SK-N-SH treated with all-trans-retinoic acid at 6 μM for 48 hours (cell line): ENCODE results near the gene PDCD4.

ENCODE experiments used
- ATAC-seq: fragments of 200-7000 bp; cut with Tn5 transposase; 3 replicates; pipeline ENCODE4 v1.9.1; 2020; ENCODE audit warnings: mild to moderate bottlenecking, moderate library complexity
- ESRRG ChIP-seq: fragments of 250-450 bp; sonication (Bioruptor Pico); IDR thresholded peaks from 2 replicates; pipeline ENCODE4 v1.6.1; 2021; ENCODE audit warnings: mild to moderate bottlenecking
- OSR1 ChIP-seq: fragments of 250-450 bp; sonication (Bioruptor Pico); IDR thresholded peaks from 2 replicates; pipeline ENCODE4 v1.8.0; 2022; ENCODE audit warnings: moderate library complexity, mild to moderate bottlenecking, inconsistent platforms
- PPARA ChIP-seq: fragments of 250-450 bp; sonication (Bioruptor Pico); IDR thresholded peaks from 2 replicates; pipeline ENCODE4 v1.5.0; 2020; ENCODE audit warnings: mild to moderate bottlenecking, borderline replicate concordance
- RARB ChIP-seq: fragments of 250-450 bp; sonication (Bioruptor Pico); IDR thresholded peaks from 2 replicates; pipeline ENCODE4 v1.8.0; 2021; ENCODE audit warnings: mild to moderate bottlenecking, moderate library complexity
- SNAI2 ChIP-seq: fragments of 250-450 bp; sonication (Bioruptor Pico); IDR thresholded peaks from 2 replicates; pipeline ENCODE4 v1.5.0; 2020; ENCODE audit warnings: mild to moderate bottlenecking, moderate library complexity
- ZC3H10 ChIP-seq: fragments of 250-450 bp; sonication (Bioruptor Pico); IDR thresholded peaks from 2 replicates; pipeline ENCODE4 v1.5.1; 2021; ENCODE audit warnings: mild to moderate bottlenecking, moderate library complexity
- ZFP3 ChIP-seq: fragments of 250-450 bp; sonication (Bioruptor Pico); IDR thresholded peaks from 2 replicates; pipeline ENCODE4 v1.5.0; 2020; ENCODE audit warnings: mild to moderate bottlenecking, moderate library complexity
- ZNF565 ChIP-seq: fragments of 450-650 bp; formaldehyde crosslinking; conservative IDR thresholded peaks from 2 replicates; pipeline ENCODE4 v1.5.0; 2020; ENCODE audit warnings: low read depth, mild to moderate bottlenecking, moderate library complexity
- ZNF8 ChIP-seq: fragments of 450-650 bp; formaldehyde crosslinking; IDR thresholded peaks from 2 replicates; pipeline ENCODE4 v1.5.0; 2020; ENCODE audit warnings: mild to moderate bottlenecking, moderate library complexity
- TF ChIP-seq, protein P1 (sequence below): fragments of 250-450 bp; sonication (Bioruptor Pico); IDR thresholded peaks from 2 replicates; pipeline ENCODE4 v1.5.0; 2020; ENCODE audit warnings: mild to moderate bottlenecking, moderate library complexity
- TF ChIP-seq, protein P2 (sequence below): fragments of 250-450 bp; sonication (Bioruptor Pico); IDR thresholded peaks from 2 replicates; pipeline ENCODE4 v1.8.0; 2020; ENCODE audit warnings: mild to moderate bottlenecking, moderate library complexity, borderline replicate concordance
- TF ChIP-seq, protein P3 (sequence below): fragments of 250-450 bp; sonication (Bioruptor Pico); IDR thresholded peaks from 2 replicates; pipeline ENCODE4 v1.5.1; 2020; ENCODE audit warnings: low read depth, mild to moderate bottlenecking, moderate library complexity
- TF ChIP-seq, protein P4 (sequence below): fragments of 250-450 bp; sonication (Bioruptor Pico); IDR thresholded peaks from 2 replicates; pipeline ENCODE4 v1.8.0; 2021; ENCODE audit warnings: low read depth, mild to moderate bottlenecking, moderate library complexity, borderline replicate concordance
- TF ChIP-seq, protein P5 (sequence below): fragments of 250-450 bp; sonication (Bioruptor Pico); IDR thresholded peaks from 2 replicates; pipeline ENCODE4 v1.5.1; 2021; ENCODE audit warnings: mild to moderate bottlenecking, moderate library complexity

The PDCD4 gene

DNA sequence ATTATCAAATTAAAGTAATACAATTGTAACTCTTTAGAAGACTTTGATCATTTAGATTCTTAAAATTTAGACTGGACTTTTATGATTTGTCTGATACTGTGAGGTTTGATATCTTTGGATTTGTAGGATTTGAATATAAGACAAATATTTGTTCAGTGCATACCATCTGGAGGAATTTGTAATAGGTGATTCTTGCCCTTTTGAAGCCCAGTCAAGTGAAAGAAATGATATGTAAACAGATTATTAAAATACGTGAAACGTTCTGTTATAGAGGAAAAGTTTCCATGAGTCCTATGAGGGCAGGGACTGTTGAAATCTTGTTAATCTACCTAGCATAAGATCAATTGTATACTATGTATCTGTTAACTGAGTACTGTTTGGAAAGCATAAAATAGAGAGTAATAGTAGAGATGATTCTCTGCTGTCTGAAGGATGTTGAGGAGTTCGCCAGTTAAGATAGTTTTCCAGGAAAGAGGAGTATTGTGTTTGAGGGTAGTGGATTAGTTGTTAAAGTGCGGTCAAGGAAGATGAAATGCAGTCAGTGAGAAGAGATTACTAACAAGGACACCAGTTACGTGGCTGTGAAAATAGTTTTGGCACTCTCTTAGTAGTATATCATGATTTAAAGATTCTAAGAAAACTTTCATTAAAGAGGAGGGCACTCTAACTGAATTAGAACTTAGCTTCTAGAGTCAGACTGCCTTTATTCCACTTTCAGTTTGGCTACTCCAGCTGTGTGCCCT, 14.4 kb downstream of the PDCD4 start:
- ATAC-seq, result no peak
- TF ChIP-seq RARB (CRISPR knock-in tag) (no peak), ZFP3 (CRISPR knock-in tag) (0 out of 2 replicates have a peak, but pooled peaks have one; percentile 47)

DNA sequence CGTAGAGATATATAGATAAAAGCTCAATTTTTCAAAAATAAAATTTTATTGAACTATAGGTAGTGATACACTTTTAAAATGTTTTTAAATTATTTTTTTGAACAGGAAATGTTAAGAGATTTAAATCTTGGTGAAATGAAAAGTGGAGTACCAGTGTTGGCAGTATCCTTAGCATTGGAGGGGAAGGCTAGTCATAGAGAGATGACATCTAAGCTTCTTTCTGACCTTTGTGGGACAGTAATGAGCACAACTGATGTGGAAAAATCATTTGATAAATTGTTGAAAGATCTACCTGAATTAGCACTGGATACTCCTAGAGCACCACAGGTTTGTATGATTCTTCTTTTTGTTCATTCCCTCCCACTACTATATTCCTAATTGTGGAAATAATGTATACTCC, 15.8 kb downstream of the PDCD4 start:
- TF ChIP-seq ZFP3 (CRISPR knock-in tag), result no peak
- TF ChIP-seq ZC3H10 (CRISPR knock-in tag), result no peak
- TF ChIP-seq RARB (CRISPR knock-in tag), result no peak
- ATAC-seq, result no peak

DNA sequence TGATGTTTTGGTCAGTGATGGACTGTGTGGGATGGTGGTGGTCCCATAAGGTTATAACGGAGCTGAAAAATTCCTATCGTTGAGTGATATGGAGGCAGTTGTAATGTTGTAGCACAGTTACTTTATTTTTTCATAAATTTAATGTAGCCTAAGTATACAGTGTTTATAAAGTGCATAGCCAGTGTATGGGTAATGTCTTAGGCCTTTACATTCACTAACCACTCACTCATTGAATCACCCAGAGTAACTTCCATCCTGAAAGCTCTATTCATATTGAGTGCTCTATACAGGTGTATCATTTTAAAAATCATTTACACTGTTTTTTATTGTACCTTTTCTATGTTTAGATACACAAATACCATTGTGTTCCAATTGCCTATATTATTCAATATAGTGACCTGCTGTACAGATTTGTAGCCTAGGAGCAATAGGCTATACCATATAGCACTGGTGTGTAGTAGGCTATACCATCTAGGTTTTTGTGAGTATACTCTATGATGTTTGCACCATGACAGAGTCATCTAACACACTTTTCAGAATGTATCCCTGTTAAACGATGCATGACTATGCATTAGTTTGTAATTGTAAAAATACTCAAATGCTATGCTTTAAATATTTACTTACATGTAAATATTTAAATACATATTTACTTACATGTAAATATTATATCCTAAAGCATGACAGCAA, 21.0 kb downstream of the PDCD4 start:
- no peak for ATAC-seq
- TF ChIP-seq, protein P1, sequence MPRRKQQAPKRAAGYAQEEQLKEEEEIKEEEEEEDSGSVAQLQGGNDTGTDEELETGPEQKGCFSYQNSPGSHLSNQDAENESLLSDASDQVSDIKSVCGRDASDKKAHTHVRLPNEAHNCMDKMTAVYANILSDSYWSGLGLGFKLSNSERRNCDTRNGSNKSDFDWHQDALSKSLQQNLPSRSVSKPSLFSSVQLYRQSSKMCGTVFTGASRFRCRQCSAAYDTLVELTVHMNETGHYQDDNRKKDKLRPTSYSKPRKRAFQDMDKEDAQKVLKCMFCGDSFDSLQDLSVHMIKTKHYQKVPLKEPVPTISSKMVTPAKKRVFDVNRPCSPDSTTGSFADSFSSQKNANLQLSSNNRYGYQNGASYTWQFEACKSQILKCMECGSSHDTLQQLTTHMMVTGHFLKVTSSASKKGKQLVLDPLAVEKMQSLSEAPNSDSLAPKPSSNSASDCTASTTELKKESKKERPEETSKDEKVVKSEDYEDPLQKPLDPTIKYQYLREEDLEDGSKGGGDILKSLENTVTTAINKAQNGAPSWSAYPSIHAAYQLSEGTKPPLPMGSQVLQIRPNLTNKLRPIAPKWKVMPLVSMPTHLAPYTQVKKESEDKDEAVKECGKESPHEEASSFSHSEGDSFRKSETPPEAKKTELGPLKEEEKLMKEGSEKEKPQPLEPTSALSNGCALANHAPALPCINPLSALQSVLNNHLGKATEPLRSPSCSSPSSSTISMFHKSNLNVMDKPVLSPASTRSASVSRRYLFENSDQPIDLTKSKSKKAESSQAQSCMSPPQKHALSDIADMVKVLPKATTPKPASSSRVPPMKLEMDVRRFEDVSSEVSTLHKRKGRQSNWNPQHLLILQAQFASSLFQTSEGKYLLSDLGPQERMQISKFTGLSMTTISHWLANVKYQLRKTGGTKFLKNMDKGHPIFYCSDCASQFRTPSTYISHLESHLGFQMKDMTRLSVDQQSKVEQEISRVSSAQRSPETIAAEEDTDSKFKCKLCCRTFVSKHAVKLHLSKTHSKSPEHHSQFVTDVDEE (CRISPR knock-in tag), result no peak
- TF ChIP-seq, protein P2, sequence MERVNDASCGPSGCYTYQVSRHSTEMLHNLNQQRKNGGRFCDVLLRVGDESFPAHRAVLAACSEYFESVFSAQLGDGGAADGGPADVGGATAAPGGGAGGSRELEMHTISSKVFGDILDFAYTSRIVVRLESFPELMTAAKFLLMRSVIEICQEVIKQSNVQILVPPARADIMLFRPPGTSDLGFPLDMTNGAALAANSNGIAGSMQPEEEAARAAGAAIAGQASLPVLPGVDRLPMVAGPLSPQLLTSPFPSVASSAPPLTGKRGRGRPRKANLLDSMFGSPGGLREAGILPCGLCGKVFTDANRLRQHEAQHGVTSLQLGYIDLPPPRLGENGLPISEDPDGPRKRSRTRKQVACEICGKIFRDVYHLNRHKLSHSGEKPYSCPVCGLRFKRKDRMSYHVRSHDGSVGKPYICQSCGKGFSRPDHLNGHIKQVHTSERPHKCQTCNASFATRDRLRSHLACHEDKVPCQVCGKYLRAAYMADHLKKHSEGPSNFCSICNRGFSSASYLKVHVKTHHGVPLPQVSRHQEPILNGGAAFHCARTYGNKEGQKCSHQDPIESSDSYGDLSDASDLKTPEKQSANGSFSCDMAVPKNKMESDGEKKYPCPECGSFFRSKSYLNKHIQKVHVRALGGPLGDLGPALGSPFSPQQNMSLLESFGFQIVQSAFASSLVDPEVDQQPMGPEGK (CRISPR knock-in tag), result no peak
- TF ChIP-seq PPARA (CRISPR knock-in tag), result no peak
- TF ChIP-seq ZNF565 (CRISPR knock-in tag), result no peak

DNA sequence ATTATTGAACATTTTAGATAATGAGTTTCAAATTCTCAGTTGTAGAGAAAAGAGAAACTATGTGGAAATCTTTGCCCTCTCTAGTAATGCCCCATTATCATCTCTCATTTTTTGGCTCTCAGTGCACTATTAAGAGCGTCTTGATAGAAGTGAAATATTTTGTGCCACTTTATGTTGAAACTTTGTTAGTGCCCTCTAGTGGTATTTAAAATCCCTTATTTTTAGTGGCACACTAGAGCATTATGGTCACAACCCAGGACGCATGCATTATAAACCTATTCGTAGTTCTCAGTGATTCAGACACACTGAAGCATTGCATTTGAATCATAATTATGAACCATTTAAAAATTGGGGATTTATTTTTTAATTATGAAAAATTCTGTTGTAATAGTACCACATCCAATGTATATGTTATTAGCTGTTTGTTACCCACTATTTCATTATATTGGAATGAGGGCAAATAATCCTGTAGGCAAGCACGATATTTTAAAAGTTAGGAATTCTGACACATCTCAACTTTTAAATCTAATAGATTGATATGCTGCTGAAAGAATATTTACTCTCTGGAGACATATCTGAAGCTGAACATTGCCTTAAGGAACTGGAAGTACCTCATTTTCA, 21.9 kb downstream of the PDCD4 start:
- peak; percentile 90 for ATAC-seq
- TF ChIP-seq, protein P1 (CRISPR knock-in tag), result no peak
- no peak for TF ChIP-seq ZC3H10 (CRISPR knock-in tag)
- TF ChIP-seq, protein P3, sequence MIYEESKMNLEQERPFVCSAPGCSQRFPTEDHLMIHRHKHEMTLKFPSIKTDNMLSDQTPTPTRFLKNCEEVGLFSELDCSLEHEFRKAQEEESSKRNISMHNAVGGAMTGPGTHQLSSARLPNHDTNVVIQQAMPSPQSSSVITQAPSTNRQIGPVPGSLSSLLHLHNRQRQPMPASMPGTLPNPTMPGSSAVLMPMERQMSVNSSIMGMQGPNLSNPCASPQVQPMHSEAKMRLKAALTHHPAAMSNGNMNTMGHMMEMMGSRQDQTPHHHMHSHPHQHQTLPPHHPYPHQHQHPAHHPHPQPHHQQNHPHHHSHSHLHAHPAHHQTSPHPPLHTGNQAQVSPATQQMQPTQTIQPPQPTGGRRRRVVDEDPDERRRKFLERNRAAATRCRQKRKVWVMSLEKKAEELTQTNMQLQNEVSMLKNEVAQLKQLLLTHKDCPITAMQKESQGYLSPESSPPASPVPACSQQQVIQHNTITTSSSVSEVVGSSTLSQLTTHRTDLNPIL (CRISPR knock-in tag), result no peak
- TF ChIP-seq, protein P4, sequence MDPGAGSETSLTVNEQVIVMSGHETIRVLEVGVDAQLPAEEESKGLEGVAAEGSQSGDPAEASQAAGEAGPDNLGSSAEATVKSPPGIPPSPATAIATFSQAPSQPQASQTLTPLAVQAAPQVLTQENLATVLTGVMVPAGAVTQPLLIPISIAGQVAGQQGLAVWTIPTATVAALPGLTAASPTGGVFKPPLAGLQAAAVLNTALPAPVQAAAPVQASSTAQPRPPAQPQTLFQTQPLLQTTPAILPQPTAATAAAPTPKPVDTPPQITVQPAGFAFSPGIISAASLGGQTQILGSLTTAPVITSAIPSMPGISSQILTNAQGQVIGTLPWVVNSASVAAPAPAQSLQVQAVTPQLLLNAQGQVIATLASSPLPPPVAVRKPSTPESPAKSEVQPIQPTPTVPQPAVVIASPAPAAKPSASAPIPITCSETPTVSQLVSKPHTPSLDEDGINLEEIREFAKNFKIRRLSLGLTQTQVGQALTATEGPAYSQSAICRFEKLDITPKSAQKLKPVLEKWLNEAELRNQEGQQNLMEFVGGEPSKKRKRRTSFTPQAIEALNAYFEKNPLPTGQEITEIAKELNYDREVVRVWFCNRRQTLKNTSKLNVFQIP (CRISPR knock-in tag), result no peak
- TF ChIP-seq SNAI2 (CRISPR knock-in tag), result no peak
- TF ChIP-seq ESRRG (CRISPR knock-in tag), result no peak
- TF ChIP-seq, protein P5, sequence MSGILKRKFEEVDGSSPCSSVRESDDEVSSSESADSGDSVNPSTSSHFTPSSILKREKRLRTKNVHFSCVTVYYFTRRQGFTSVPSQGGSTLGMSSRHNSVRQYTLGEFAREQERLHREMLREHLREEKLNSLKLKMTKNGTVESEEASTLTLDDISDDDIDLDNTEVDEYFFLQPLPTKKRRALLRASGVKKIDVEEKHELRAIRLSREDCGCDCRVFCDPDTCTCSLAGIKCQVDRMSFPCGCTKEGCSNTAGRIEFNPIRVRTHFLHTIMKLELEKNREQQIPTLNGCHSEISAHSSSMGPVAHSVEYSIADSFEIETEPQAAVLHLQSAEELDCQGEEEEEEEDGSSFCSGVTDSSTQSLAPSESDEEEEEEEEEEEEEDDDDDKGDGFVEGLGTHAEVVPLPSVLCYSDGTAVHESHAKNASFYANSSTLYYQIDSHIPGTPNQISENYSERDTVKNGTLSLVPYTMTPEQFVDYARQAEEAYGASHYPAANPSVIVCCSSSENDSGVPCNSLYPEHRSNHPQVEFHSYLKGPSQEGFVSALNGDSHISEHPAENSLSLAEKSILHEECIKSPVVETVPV (CRISPR knock-in tag), result no peak
- no peak for TF ChIP-seq ZNF8 (CRISPR knock-in tag)
- TF ChIP-seq OSR1 (CRISPR knock-in tag), result no peak
